GM10847 (cell line): ENCODE data around the gene AMBRA1.

ENCODE experiments used
- POLR2A ChIP-seq: IDR thresholded peaks from 2 replicates; pipeline ENCODE4 v1.6.1; 2011; ENCODE audit not compliant: insufficient read length; ENCODE audit errors: extremely low read depth

Gene AMBRA1

DNA sequence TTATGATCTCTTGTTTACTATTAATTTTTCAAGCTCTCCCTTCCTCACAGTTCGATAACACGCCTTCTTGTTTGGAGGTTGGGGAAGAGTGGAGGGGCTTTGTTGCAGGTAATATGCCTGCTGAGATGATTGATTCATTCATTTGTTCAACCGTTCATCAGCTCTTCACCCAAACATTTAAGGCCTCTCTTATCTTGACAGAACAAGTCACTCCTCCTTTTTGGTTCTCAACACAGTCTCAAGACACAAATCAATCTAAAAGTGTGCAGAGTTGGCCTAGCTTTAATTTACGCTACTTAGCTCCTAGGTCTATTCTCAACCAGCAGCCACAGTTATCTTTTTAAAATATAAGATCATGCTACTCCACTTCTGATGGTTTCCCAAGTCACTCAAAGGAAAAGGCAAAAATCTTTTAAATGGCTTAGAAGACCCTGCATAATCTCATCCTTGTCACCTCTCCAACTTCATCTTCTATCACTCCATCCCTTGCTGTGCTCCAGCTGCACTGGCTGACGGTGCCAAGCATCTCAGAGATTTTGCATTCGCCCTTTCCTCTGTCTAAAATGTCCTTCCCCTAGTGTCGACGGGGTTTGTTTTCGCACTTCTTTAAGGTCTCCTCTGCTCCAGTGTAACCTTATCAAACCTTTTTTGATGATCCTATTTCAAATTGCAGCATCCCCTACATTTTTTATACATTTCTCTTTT, 60.3 kb downstream of the AMBRA1 start:
- TF ChIP-seq POLR2A: no peak

DNA sequence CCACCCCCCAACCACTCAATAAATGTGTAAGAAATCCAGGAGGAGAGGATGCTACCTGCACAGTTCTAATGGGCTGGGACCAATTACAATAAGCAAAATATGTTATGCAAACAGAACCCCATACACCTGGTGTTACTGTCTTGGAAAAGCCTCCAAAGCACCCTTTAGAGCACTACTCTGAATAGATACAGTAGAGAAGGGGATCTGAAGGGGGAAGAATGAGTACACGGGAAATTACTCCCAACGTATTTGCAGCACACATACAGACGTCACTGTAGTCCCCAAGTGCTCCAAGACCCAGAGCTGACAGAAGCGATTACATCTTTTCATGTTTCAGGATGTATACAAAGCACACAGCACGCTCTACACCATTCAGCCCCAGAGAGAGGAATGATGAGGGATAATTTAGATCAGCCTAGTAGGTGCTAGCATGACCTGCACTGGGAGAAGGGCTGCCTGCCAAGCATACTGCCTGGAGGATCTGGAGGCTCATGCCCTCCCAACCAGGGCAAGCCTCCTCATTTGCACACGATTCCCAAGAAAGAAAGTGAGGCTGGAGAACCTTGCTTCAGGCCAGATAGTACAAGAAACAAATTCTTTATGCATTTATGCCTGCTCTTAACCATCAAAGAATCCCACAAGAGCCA, 63.8 kb downstream of the AMBRA1 start:
- TF ChIP-seq POLR2A: no peak

DNA sequence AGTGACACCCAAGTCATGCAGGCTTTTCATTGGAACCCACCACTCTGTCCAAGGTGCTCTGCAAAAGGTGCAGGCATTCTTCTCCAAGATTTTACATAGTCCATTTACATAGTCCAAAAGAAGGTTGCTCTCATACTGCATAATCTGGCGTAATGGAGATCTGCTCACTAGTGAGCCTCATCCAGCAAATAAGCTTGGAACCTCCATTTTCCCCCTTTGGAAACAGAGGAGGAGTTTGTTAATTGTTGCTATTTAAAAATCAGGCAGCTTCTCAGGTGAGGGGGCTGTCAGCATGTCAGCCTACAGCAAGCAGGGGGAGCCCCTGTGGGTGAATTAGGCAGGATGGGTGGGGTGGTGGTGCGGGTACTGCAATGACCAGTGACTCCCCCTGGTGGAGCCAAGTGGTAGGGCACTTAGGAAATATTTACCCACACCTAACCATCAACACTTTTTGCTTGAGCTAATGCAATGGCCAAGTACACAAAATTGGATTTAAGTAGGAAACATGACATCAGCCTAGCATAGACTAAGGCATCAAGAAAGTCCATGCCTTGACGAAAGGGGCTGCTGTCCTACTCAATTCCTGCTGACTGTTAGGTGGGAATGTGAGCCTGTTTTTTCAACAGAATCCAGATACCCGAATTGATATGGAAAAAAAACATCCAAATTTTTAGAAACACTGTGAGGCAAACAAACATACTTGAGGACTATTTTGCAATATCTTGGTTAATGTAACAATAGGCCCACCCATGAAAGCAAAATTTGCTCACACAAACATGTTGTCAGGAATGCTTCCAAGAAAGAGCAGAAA, 64.5 kb downstream of the AMBRA1 start:
- TF ChIP-seq POLR2A: no peak

DNA sequence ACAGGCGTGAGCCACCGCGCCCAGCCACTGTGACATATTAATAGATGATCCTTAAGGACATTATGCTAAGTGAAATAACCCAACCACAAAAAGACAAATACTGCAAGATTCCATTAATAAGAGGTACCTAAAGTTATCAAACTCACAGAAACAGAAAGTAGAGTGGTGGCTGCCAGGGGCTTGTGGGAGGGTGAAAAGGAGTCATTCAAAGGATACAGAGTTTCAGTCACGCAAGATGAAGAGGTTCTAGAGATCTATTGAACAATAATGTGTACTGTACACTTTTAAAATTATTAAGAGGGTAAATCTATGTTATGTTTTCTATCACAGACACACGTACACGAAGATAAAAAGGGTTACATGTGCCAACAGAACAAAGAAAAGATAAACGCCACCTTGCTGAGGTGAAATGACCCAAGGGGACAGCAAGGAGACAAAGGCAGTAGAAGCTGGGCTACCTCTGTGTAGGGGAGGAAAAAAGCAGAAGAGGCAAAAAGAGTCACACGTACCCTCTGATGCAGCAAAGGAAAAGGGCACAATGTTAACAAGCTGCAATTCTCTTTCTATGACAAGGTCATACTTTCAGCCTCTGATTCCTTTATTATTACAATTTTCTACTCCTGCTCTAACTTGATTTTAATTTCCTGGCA, 65.3 kb downstream of the AMBRA1 start:
- no peak for TF ChIP-seq POLR2A

DNA sequence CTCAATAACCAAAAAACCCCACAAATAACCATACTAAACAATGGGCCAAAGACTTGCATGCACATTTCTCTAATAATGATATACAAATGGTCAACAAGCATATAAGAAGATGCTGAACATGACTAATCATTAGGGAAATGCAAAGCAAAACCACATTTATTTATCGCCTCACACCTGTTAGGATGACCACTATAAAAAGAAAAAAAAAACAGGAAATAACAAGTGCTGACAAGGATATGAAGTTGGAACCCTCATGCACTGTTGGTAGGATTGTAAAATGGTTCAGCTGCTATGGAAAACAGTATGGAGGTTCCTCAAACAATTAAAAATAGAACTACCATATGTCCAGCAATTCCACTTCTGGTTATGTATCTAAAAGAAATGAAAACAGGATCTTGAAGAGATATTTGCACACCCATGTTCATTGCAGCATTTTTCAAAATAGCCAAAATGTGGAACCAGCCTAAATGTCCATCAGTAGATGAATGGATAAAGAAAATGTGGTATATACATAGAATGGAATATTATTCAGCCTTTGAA, 66.2 kb downstream of the AMBRA1 start:
- TF ChIP-seq POLR2A: no peak

DNA sequence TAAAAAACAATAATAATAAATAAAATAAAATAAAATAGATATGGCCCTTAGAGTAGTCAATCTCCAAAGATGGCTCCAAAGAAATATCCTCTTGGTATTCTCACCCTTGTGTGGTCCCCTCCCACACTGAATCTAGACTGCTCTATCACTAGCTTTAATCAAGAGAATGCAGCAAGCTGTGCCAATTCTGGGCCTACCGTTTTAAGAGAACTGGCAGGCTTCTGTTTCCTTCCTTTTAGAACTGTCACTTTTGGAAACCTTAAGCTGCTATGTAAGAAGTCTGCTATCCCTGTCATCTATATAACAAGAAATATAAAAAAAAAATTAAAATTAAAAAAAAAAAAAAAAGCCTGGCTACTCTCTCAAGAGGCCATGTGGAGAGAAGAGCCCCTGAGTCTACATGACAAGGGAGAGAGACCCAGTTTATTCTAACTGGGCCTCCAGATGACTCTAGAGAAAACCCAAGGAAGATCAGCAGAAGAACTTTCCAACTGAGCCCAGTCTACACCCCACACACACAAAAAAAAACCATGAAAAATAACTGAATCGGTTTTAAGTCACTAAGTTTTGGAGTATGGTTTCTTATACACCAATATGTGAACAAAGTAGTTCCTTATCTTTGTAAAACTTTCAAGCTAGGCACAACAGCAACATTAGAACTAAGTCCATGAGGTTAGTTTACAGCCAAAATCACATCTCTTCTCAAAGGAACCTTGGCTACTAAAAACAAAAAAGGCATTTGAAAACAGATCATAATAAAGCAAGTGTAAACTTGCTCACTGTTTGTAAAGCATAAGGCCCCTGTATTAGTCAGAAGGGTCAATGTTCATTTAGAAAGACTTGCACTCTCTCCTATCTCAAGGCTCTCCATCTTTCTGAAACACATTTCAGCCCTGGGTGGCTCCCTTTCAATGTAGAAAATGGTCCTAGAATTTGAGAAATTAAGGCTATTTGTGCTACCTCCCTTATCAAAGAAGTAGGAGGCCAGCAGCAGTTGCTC, 67.3 kb downstream of the AMBRA1 start:
- no peak for TF ChIP-seq POLR2A

DNA sequence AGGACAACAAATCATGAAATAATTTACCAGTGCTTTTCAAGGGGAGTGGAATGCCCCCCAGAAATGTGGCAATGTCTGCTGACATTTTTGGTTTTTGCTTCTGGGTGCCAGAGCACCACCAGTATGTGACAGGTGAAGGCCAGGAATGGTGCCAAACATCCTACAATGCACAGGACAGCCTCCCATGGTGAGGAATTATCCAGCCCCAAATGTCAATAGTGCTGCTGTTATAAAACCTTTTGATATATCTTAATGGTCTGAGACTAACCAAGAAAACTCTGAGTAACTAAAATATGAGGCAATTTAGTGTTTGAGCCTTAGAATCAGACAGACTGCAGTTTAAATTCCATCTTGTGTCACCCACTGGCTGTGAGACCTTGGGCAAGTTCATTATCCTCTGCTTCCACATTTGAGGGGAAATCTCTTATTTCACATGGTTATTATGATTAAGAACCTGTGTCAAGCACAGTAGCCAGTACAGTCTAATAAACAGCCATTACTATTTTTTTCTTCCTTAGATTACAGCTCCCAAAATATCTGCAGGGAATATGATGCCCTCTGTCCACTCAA, 69.5 kb downstream of the AMBRA1 start:
- TF ChIP-seq POLR2A: no peak

DNA sequence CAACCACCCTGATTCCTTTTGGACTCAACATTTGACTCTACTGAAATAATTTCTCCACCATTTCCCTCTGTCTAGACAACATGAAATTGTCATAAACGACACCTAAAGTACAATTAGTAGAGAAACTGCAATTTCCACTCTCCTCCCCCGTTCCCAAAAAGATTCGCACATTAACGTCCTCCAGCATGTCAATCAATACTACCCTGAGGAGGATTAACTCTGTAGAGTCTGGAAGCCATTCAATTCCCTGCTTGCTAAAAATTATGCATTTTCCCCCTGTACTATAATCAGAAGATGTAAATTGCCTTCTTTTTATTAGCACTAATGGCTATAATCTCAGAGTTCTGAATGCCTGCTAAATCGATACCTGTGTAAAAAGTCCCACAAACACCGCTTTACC, 70.5 kb downstream of the AMBRA1 start:
- no peak for TF ChIP-seq POLR2A

DNA sequence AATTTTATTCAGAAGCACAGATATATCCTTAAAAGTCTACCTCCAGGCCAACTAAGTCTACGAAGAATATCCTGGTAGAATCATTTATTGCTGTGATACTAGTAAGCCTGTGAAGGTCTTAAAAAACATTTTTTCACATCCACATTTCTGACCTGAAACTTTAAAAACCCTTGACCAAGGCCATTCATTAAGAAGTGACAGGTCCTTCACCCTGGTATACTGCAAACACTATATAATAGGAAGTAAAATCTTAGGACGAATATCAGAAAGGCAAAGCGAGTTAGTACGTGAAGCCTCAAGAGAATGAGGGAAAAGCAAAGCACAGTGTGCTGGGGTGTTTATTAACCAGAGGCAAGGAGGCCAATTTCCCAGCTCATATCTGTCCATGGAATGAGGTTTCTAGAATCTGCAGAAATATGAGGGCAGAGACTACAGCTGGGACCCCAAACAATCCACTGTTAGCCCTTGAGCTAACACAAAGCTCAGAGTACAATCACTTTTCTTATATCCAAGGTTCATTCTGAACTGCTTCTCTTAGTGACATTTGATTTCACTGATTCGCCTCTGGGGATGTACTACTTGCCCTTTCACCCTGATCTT, 71.0 kb downstream of the AMBRA1 start:
- no peak for TF ChIP-seq POLR2A

DNA sequence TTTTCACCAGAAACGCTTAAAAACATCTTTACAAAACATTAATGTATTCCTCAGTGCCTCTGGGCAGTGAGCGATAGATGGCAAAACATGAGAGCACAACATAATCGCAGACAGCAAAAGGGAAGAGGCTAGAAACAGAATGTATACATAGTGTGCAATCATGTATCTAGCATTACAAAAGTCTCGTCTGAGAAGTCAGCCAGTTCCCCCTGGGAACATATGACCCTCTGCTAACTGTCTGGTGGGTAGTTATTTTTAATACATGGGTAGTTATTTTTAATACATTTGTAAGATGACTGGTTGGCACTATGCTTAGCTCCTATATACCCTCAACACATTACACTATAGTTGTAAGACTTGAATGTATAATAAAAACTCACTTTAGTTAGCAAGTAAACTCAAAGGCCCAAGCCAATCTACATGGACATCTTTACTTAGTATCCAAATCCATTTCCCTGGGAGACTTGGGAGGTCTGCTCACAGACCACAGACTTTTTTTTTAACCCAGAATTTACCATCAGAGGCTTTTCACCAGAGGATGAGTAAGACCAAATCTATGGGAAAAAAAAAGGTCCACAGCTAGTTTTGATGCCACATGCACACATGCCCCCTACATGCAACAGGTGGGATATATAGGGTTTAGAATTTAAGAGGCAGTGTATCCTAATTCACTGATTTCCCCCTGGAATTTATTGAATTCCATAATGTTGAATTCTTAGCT, 71.7 kb downstream of the AMBRA1 start:
- TF ChIP-seq POLR2A: no peak

DNA sequence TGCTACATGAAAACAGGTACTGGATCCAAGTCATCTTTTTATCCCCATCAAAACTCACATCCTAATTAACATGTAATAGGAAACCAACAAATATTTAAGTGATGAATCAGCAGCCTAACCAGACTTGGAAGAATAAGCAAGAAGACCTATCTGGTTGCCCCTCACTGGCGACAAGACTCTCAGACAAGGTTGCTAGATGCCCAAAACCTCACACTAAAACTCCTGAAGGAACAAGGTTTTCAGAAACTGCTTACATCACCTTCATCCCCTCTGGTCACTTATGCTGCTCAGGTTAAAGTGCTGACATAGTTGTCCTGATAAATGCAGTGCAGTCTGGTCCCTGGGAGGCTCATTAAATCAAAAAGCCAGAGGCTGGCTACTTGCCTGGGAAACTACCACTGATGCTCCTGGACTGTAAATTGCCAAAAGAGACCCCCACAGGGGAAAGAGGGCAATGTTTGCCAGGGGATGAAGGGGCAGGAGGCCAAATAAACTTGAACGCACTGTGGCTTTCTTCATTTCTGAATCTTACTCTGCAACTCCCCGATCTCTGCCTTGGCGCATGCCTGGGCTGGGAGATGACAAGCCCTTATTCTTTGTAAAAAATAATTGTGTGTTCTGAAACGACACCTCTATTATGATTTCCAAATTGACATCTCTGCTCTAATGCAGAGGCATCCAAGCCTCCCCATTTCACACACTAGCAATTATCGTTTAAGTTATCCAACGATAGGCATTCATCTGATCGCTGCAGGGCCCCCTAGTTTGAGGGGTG, 72.7 kb downstream of the AMBRA1 start:
- no peak for TF ChIP-seq POLR2A

DNA sequence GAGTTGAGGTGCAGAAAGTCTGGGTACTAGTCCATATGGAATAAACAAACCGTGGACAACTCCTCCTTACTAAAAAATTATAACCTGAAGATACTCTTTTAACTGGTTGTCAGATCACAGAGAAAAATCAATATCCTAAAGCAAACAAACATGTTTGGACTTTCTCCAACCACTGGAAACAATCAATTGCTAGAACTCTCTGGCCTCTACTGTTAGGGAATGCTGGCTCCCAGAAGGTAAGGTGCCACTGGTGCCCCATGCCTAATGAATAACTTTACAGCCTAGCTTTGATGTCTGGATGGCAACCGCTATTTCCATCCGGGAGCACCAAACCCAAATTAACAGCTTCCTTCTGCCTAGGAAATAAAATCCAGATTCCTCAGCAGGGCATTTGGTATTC, 74.5 kb downstream of the AMBRA1 start:
- TF ChIP-seq POLR2A: no peak
